ENCODE results near the gene MTMR3. TPM values are rescaled to one million over a fixed set of nuclear protein-coding genes. Genes with fewer than 3 reads are reported as not detected.

Gene MTMR3
- polyA plus RNA-seq, 1 of the 3 experiments (the other 2 are of a cell fraction) = 20.4 TPM

DNA sequence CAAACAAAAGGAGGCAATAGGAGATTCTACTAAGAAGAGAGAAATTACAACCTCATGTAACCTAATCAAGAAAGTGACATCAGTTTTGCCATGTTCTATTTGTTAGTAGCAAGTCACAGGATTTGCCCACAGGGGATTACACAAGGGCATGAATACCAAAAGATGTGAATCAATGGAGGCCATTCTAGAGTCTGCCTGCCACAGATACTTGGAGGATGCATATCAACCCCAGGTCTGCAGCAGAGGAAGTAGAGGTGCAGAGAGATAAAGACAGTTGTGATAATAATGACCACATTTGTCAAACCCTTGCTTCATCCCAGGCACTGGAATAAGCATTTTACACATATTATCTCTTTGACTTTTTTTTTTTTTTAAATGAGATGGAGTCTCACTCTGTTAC, 42.5 kb upstream of the MTMR3 start:
- Histone ChIP-seq H3K9me2 (no peaks in the 10 kb centered on the region), H4K20me1 (ENCODE audit: insufficient read depth) (no peaks in the 10 kb centered on the region), H3K9ac (no peak overlapping the region), H3K27me3 (ENCODE audit: insufficient read depth) (no peaks in the 10 kb centered on the region), H3K4me2 (no peak overlapping the region), H2AFZ (ENCODE audit: low read depth) (no peak overlapping the region), H3K79me2 (ENCODE audit: insufficient read depth) (peaks cover 25% of the 10 kb centered on the region), H3K27ac (ENCODE audit: low read depth in 2 of 2, low read length in 1 of 2) (no peak overlapping the region), H3K4me3 (ENCODE audit: low read depth in 2 of 2, low read length in 1 of 2) (no peak overlapping the region), H3F3A (replicated peaks; ENCODE audit: insufficient read depth) (peaks cover 8% of the 10 kb centered on the region), H3K36me3 (replicated peaks in 1 of 2; ENCODE audit: control insufficient read depth in 1 of 2, insufficient read depth in 2 of 2, low read length in 1 of 2) (no peaks in the 10 kb centered on the region), H3K9me3 (no peaks in the 10 kb centered on the region), H3K4me1 (ENCODE audit: control insufficient read depth in 1 of 2, insufficient read depth in 2 of 2, low read depth in 1 of 2, low read length in 1 of 2) (peaks cover 6 to 7% of the 10 kb centered on the region in 2 experiments; a peak in 2 of 4 replicates)
- CTCF ChIA-PET = interaction anchor here (1.1 kb wide), 1 partner anchor 165 kb away, joined by 4 read pairs; no protein-coding TSS in a partner anchor
- TF ChIP-seq FOXM1 (IDR thresholded peaks at IDR 0.05; ENCODE audit: low read depth) (no peak), CHD2 (IDR thresholded peaks at IDR 0.05; ENCODE audit: low read length, partially characterized antibody) (no peak)
- no peak for DNase-seq
- POLR2A ChIA-PET = no interaction called here

DNA sequence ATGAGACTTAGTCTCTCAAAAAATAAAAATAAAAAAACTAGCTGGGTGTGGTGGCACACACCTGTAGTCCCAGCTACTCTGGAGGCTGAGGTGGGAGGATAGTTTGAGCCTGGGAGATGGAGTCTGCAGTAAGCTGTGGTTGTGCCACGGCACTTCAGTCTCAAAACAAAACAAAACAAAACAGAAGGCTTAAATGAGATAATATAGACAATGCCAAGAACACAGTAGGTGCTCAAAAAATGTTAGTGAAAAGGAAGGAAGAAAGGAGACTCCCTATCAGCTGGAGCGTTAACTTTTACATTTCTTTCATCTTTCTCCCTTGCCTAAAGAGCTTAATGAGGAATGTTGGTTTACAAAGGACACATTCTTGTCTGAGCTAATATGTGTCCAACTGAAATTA, 40.8 kb upstream of the MTMR3 start:
- Histone ChIP-seq H3K4me3 (ENCODE audit: low read depth in 2 of 2, low read length in 1 of 2) (no peak overlapping the region), H3K79me2 (ENCODE audit: insufficient read depth) (peaks cover 8% of the 10 kb centered on the region), H3K9me3 (no peaks in the 10 kb centered on the region), H3F3A (replicated peaks; ENCODE audit: insufficient read depth) (peaks cover 8% of the 10 kb centered on the region), H3K9ac (peak overlapping the region; percentile 32; the same call in 1 of the 2 replicates), H3K36me3 (replicated peaks in 1 of 2; ENCODE audit: control insufficient read depth in 1 of 2, insufficient read depth in 2 of 2, low read length in 1 of 2) (no peaks in the 10 kb centered on the region), H4K20me1 (ENCODE audit: insufficient read depth) (no peaks in the 10 kb centered on the region), H3K9me2 (no peaks in the 10 kb centered on the region), H2AFZ (ENCODE audit: low read depth) (peak overlapping the region; percentile 56), H3K4me2 (0 out of 2 replicates have a peak overlapping the region, but pooled peaks have one; percentile 22), H3K4me1 (ENCODE audit: control insufficient read depth in 1 of 2, insufficient read depth in 2 of 2, low read depth in 1 of 2, low read length in 1 of 2) (peaks cover 6% of the 10 kb centered on the region in 2 experiments; a peak in 2 of 4 replicates), H3K27me3 (ENCODE audit: insufficient read depth) (no peaks in the 10 kb centered on the region), H3K27ac (ENCODE audit: low read depth in 2 of 2, low read length in 1 of 2) (peak overlapping the region in 1 of 2 experiments; percentile 85; a peak in 2 of 4 replicates)
- TF ChIP-seq TEAD4 (IDR thresholded peaks at IDR 0.05; ENCODE audit: borderline replicate concordance, insufficient read depth) = no peak
- TF ChIP-seq MXI1 (IDR thresholded peaks at IDR 0.05; ENCODE audit: low read depth, low read length) = no peak
- TF ChIP-seq TCF12 (IDR thresholded peaks at IDR 0.05) = no peak
- TF ChIP-seq SMC3 (IDR thresholded peaks at IDR 0.05; ENCODE audit: low read depth, low read length) = no peak
- no peak for TF ChIP-seq RFX5 (IDR thresholded peaks at IDR 0.05; ENCODE audit: low read length)
- TF ChIP-seq, protein P1, sequence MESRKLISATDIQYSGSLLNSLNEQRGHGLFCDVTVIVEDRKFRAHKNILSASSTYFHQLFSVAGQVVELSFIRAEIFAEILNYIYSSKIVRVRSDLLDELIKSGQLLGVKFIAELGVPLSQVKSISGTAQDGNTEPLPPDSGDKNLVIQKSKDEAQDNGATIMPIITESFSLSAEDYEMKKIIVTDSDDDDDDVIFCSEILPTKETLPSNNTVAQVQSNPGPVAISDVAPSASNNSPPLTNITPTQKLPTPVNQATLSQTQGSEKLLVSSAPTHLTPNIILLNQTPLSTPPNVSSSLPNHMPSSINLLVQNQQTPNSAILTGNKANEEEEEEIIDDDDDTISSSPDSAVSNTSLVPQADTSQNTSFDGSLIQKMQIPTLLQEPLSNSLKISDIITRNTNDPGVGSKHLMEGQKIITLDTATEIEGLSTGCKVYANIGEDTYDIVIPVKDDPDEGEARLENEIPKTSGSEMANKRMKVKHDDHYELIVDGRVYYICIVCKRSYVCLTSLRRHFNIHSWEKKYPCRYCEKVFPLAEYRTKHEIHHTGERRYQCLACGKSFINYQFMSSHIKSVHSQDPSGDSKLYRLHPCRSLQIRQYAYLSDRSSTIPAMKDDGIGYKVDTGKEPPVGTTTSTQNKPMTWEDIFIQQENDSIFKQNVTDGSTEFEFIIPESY (IDR thresholded peaks at IDR 0.05; ENCODE audit: borderline replicate concordance, low read depth) = no peak
- TF ChIP-seq, protein P2, sequence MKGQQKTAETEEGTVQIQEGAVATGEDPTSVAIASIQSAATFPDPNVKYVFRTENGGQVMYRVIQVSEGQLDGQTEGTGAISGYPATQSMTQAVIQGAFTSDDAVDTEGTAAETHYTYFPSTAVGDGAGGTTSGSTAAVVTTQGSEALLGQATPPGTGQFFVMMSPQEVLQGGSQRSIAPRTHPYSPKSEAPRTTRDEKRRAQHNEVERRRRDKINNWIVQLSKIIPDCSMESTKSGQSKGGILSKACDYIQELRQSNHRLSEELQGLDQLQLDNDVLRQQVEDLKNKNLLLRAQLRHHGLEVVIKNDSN (IDR thresholded peaks at IDR 0.05; ENCODE audit: borderline replicate concordance, low read depth) = no peak
- no peak for TF ChIP-seq RCOR1 (IDR thresholded peaks at IDR 0.05; ENCODE audit: low read length)
- TF ChIP-seq NRF1 (IDR thresholded peaks at IDR 0.05; ENCODE audit: low read depth, low read length) = no peak
- 96% methylated on average over 2 of the region's 2 CpGs for WGBS (ENCODE audit: low lambda C conversion rate)
- CTCF ChIA-PET = interaction anchor here (0.9 to 1.5 kb wide), 2 partner anchors 24 to 160 kb away, joined by 3 read pairs; no protein-coding TSS in a partner anchor
- no peak for DNase-seq
- POLR2A ChIA-PET = no interaction called here
